ENCODE results near the gene PLEKHA6. TPM values are rescaled to one million over a fixed set of nuclear protein-coding genes. Genes with fewer than 3 reads are reported as not detected.

PLEKHA6 gene
- total RNA-seq, 1 experiment from 2014 or later, result 2.1 TPM

GRCh38 chr1:204180133-204180532, 179.6 kb downstream of the PLEKHA6 start:
- no peak overlapping the region for H3K4ac ChIP-seq (ENCODE audit: low read depth, low read length)
- no peak overlapping the region for H3K9ac ChIP-seq (ENCODE audit: extremely low read depth, insufficient read length, low read length)
- no CpG with 5 or more reads among the region's 6 CpGs for WGBS (ENCODE audit: extremely low coverage, insufficient read length, low lambda C conversion rate)
- no peak overlapping the region for H3K18ac ChIP-seq (ENCODE audit: insufficient read length, low read depth, low read length)
- H3K4me1 ChIP-seq (ENCODE audit: insufficient read depth, low read length), result no peaks in the 10 kb centered on the region
- H4K5ac ChIP-seq (ENCODE audit: insufficient read length, low read depth, low read length), result no peak overlapping the region
- Mint-ChIP-seq H3K4me1 (no peaks in the 10 kb centered on the region), H3K9me3 (peaks cover 4 to 19% of the 10 kb centered on the region in 2 experiments; a peak in 3 of 5 replicates), H3K36me3 (ENCODE audit: insufficient read depth in 1 of 3, low read depth in 3 of 3) (peaks cover 0 to 4% (median 0%) of the 10 kb centered on the region in 3 experiments; a peak in 1 of 7 replicates), H3K27me3 (ENCODE audit: low read depth) (peaks cover 39% of the 10 kb centered on the region), H3K4me3 (no peak overlapping the region), H3K27ac (no peak overlapping the region)
- H3K23ac ChIP-seq (ENCODE audit: insufficient read length, low read depth, low read length), result no peak overlapping the region
- H3K23me2 ChIP-seq (ENCODE audit: insufficient read length, low read depth, low read length, poor library complexity, severe bottlenecking), result no peaks in the 10 kb centered on the region
- H2BK120ac ChIP-seq (ENCODE audit: low read depth, low read length, poor library complexity, severe bottlenecking), result no peak overlapping the region
- H2BK5ac ChIP-seq (ENCODE audit: insufficient read length, low read length), result no peak overlapping the region
- H3K79me1 ChIP-seq (ENCODE audit: insufficient read depth, low read depth, low read length, poor library complexity, severe bottlenecking), result no peaks in the 10 kb centered on the region
- H2BK20ac ChIP-seq (ENCODE audit: low read depth, low read length, poor library complexity, severe bottlenecking), result no peak overlapping the region
- no peak overlapping the region for H3K4me2 ChIP-seq (ENCODE audit: insufficient read depth, insufficient read length, low read length)
- no peaks in the 10 kb centered on the region for H3K9me3 ChIP-seq (ENCODE audit: control insufficient read depth, low read depth, low read length)
- H2BK12ac ChIP-seq (ENCODE audit: insufficient read length, low read depth, low read length), result no peak overlapping the region
- no peak overlapping the region for H4K91ac ChIP-seq (ENCODE audit: insufficient read length, low read depth, low read length)
- H3K56ac ChIP-seq (ENCODE audit: insufficient read length, low read depth, low read length), result no peak overlapping the region
- no peak overlapping the region for H3K14ac ChIP-seq (ENCODE audit: insufficient read depth, low read length)
- no peak overlapping the region for H2AK5ac ChIP-seq (ENCODE audit: insufficient read length, low read length)
- no peak overlapping the region for H4K8ac ChIP-seq (replicated peaks; ENCODE audit: insufficient read length, low read depth, low read length)
- DNase-seq, result no peak
- no peak overlapping the region for H3T11ph ChIP-seq (ENCODE audit: low read length)
- H2BK15ac ChIP-seq (ENCODE audit: low read depth, low read length), result no peak overlapping the region
- TF ChIP-seq CTCF (conservative IDR thresholded peaks at IDR 0.05), result no peak
- no peaks in the 10 kb centered on the region for H3K79me2 ChIP-seq (ENCODE audit: insufficient read depth, low read length)
- H4K20me1 ChIP-seq (ENCODE audit: control insufficient read depth, insufficient read depth, insufficient read length), result no peaks in the 10 kb centered on the region
- no peak overlapping the region for H2AFZ ChIP-seq (ENCODE audit: low read length)
- no peak overlapping the region for H3K27ac ChIP-seq (ENCODE audit: insufficient read length, low read depth, low read length)
- H3K27me3 ChIP-seq (ENCODE audit: insufficient read depth, low read length), result no peaks in the 10 kb centered on the region
